ENCODE results near the gene FKBP7. TPM values are rescaled to one million over a fixed set of nuclear protein-coding genes. Genes with fewer than 3 reads are reported as not detected.

The FKBP7 gene
- total and polyA plus RNA-seq, 2 of the 8 experiments (the other 6 are each of a cell fraction or from before 2014, with no cell fraction given): 3.6 to 7.0 TPM

GRCh38 chr2:178485356-178485755 lies 7.0 kb upstream of the FKBP7 start:
- WGBS, 2 experiments (ENCODE audit: extremely low coverage in 1 of 2, insufficient coverage in 1 of 2, insufficient read length in 1 of 2, insufficient replicate concordance in 2 of 2, low coverage in 1 of 2, low lambda C conversion rate in 2 of 2, missing lambda C conversion rate in 1 of 2): 81% methylated on average over 3 of the region's 3 CpGs; no CpG with 5 or more reads in 1 of the 2 experiments
- no peaks in the 10 kb centered on the region for H3K9me3 ChIP-seq (ENCODE audit: insufficient read depth in 2 of 2, low read depth in 1 of 2, low read length in 1 of 2)

More at GRCh38 chr2:178485356-178485755, 7.0 kb upstream of the FKBP7 start:
- DNase-seq (ENCODE audit: low read depth in 1 of 2, low spot score in 2 of 2): no peak
- TF ChIP-seq BACH1 (IDR thresholded peaks at IDR 0.05; ENCODE audit: low read length) (no peak), RXRA (IDR thresholded peaks at IDR 0.05; ENCODE audit: insufficient read depth, low read depth, low read length) (no peak), CEBPB (IDR thresholded peaks at IDR 0.05; ENCODE audit: low read depth, low read length) (no peak), SIX5 (IDR thresholded peaks at IDR 0.05; ENCODE audit: low read depth, low read length) (no peak), TBP (IDR thresholded peaks at IDR 0.05; ENCODE audit: low read depth, low read length) (no peak), SUZ12 (IDR thresholded peaks at IDR 0.05; ENCODE audit: low read length) (no peak)
- H2BK15ac ChIP-seq (ENCODE audit: low read length): no peak overlapping the region
- H3K4me3 ChIP-seq (ENCODE audit: extremely low read depth in 1 of 4, insufficient read depth in 2 of 4, low read depth in 3 of 4, low read length in 4 of 4): no peak overlapping the region
- no peak overlapping the region for H2BK5ac ChIP-seq (ENCODE audit: low read depth, low read length)
- H2AK5ac ChIP-seq (ENCODE audit: low read depth, low read length): no peak overlapping the region
- FAIRE-seq: no peak
- H2BK120ac ChIP-seq (replicated peaks; ENCODE audit: low read depth, low read length): no peak overlapping the region
- H3K9ac ChIP-seq (replicated peaks in 1 of 4; ENCODE audit: extremely low read depth in 1 of 4, low read depth in 3 of 4, low read length in 3 of 4): no peak overlapping the region
- no peak overlapping the region for H4K5ac ChIP-seq (ENCODE audit: insufficient read length, low read depth, low read length)
- H3K79me2 ChIP-seq (ENCODE audit: control insufficient read depth in 1 of 2, insufficient read depth in 2 of 2, low read length in 2 of 2): peaks cover 0 to 33% of the 10 kb centered on the region in 2 experiments; a peak in 2 of 4 replicates
- no peaks in the 10 kb centered on the region for H3K36me3 ChIP-seq (ENCODE audit: control insufficient read depth in 2 of 4, insufficient read depth in 4 of 4, low read length in 3 of 4)
- no peak overlapping the region for H3K4me2 ChIP-seq (ENCODE audit: insufficient read depth in 1 of 2, low read depth in 2 of 2, low read length in 2 of 2)
- peaks cover 0 to 10% (median 4%) of the 10 kb centered on the region in 4 experiments; a peak in 3 of 7 replicates for H3K4me1 ChIP-seq (replicated peaks in 1 of 4; ENCODE audit: control insufficient read depth in 3 of 4, insufficient read depth in 4 of 4, low read length in 3 of 4)
- peaks cover 2 to 3% of the 10 kb centered on the region in 2 experiments for H4K20me1 ChIP-seq (replicated peaks in 1 of 2; ENCODE audit: control insufficient read depth in 1 of 2, insufficient read depth in 2 of 2, low read length in 2 of 2)
- ChIA-PET CTCF (ENCODE audit: partially characterized antibody) (no interaction called here), POLR2A (ENCODE audit: partially characterized antibody) (no interaction called here)
- H3K14ac ChIP-seq (ENCODE audit: insufficient read length): no peak overlapping the region
- no peak overlapping the region for H4K91ac ChIP-seq (replicated peaks; ENCODE audit: insufficient read length, low read length)
- H3K27ac ChIP-seq (ENCODE audit: low read depth, low read length): no peak overlapping the region
- H2BK20ac ChIP-seq (ENCODE audit: low read length): no peak overlapping the region
- H3K56ac ChIP-seq (replicated peaks; ENCODE audit: insufficient read length, low read depth, low read length): no peak overlapping the region
- H3K18ac ChIP-seq (ENCODE audit: extremely low read depth, low read length): no peak overlapping the region
- no peak overlapping the region for H3K4ac ChIP-seq (replicated peaks; ENCODE audit: insufficient read length, low read depth, low read length)
- H3K23me2 ChIP-seq (ENCODE audit: low read depth, low read length): peaks cover 4% of the 10 kb centered on the region; the same call in 1 of the 2 replicates
- no peak overlapping the region for H2BK12ac ChIP-seq (ENCODE audit: low read depth, low read length)
- no peak overlapping the region for H4K8ac ChIP-seq (ENCODE audit: extremely low read depth, insufficient read depth, low read length)
- H3K27me3 ChIP-seq (replicated peaks in 1 of 4; ENCODE audit: control insufficient read depth in 3 of 4, extremely low read depth in 1 of 4, insufficient read depth in 3 of 4, low read length in 3 of 4): no peaks in the 10 kb centered on the region
- no peak overlapping the region for H3K23ac ChIP-seq (ENCODE audit: insufficient read length)
- no peak overlapping the region for H2AFZ ChIP-seq (ENCODE audit: low read length)
- H3K79me1 ChIP-seq (ENCODE audit: low read depth, low read length): peaks cover 2% of the 10 kb centered on the region; the same call in 1 of the 2 replicates

Measured in H1 (cell line).